Sigmoid colon (tissue), 3 donors: ENCODE results near the gene EPAS1.

Source experiments
- CTCF ChIP-seq, 4 experiments: fragments of 450-650 bp in 3 of 4; fragments of 200-600 bp in 1 of 4; IDR thresholded peaks; one replicate each; pipeline ENCODE4 v1.5.1; 2016 to 2019; ENCODE audit warnings: antibody characterized with exemption in 4 of 4, mild to moderate bottlenecking in 3 of 4, moderate library complexity in 2 of 4
- POLR2A ChIP-seq, 2 donors: fragments of 450-650 bp; IDR thresholded peaks; one replicate each; pipeline ENCODE4 v1.6.1; 2016; ENCODE audit warnings: antibody characterized with exemption in 2 of 2, mild to moderate bottlenecking in 2 of 2, moderate library complexity in 2 of 2

DNA sequence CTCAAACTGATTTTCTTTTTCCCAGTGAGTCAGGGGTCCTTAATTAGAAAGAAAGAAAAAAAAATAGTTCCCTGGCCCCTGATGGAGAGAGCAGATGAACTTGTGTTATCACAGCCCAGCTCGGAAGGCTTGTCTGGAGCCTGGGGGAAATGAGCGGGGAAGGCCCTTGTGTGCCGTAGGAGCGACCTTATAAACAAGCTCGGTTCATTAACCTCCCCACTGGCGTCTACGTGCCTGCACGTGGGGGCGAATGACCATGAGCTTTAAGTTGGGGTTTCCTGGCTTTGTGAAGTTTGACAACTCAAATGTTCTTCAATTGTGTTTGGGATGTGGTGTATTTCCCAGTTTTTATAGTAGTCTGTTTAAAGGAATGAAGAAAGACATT lies 69.5 kb downstream of the EPAS1 start:
- TF ChIP-seq POLR2A (IDR thresholded peaks at IDR 0.05) (no peak), CTCF (IDR thresholded peaks at IDR 0.05) (no peak)
